IPS-NIHi11 (cell line): ENCODE measurements around the gene FUT8.

Experiments used
- DNase-seq: peaks from one replicate; pipeline ENCODE4 v3.0.0; 2012; ENCODE audit warnings: mixed read lengths, low spot score

The FUT8 gene

GRCh38 chr14:65412032-65412846 is at the start of gene FUT8:
FUT8 (plus strand) TSS chr14:65412730; CDS start chr14:65561564, 148,834 bp downstream.
- DNase-seq, result peak; percentile 88

GRCh38 chr14:65366802-65367565 is 45.5 kb upstream of the FUT8 start:
- DNase-seq, result no peak

GRCh38 chr14:65369560-65369959 is 43.0 kb upstream of the FUT8 start:
- DNase-seq, result no peak

- no peak for DNase-seq
These were observed 41.7 kb upstream of the FUT8 start for GRCh38 chr14:65370801-65371248.

- DNase-seq, result no peak
These were observed 40.7 kb upstream of the FUT8 start for GRCh38 chr14:65371784-65372183.

GRCh38 chr14:65373016-65373670 is 39.4 kb upstream of the FUT8 start:
- DNase-seq, result no peak

GRCh38 chr14:65373671-65374039 is 38.9 kb upstream of the FUT8 start:
- DNase-seq, result no peak

GRCh38 chr14:65377576-65377975 is 35.0 kb upstream of the FUT8 start:
- no peak for DNase-seq

GRCh38 chr14:65382586-65382985 is 29.9 kb upstream of the FUT8 start:
- no peak for DNase-seq

GRCh38 chr14:65387171-65387570 is 25.4 kb upstream of the FUT8 start:
- DNase-seq, result no peak

- DNase-seq, result no peak
These were observed 24.9 kb upstream of the FUT8 start for GRCh38 chr14:65387628-65388027.

- DNase-seq, result no peak
These were observed 20.2 kb upstream of the FUT8 start for GRCh38 chr14:65392296-65392695.

- DNase-seq, result no peak
These were observed 16.2 kb upstream of the FUT8 start for GRCh38 chr14:65396082-65396910.

- DNase-seq, result no peak
These were observed 9.3 kb upstream of the FUT8 start for GRCh38 chr14:65403231-65403630.

- DNase-seq, result no peak
These were observed 4.4 kb upstream of the FUT8 start for GRCh38 chr14:65408113-65408512.

- DNase-seq, result no peak
These were observed 1.9 kb upstream of the FUT8 start for GRCh38 chr14:65410640-65411039.

GRCh38 chr14:65411656-65412031 is 886 bp upstream of the FUT8 start:
- DNase-seq, result peak; percentile 94

GRCh38 chr14:65412856-65413738 is 567 bp downstream of the FUT8 start:
- DNase-seq, result peak; percentile 37

GRCh38 chr14:65413739-65414045 is 1.2 kb downstream of the FUT8 start:
- DNase-seq, result no peak

- no peak for DNase-seq
These were observed 2.5 kb downstream of the FUT8 start for GRCh38 chr14:65414961-65415589.

GRCh38 chr14:65415613-65416012 is 3.1 kb downstream of the FUT8 start:
- no peak for DNase-seq
